GM13977 (cell line): ENCODE results near the gene RHBDD1.

Source experiments
- DNase-seq: peaks from one replicate; pipeline ENCODE4 v3.0.0; 2012; ENCODE audit warnings: low spot score
- in situ Hi-C: fragments of 300-500 bp; cut with MboI; formaldehyde crosslinking; loops from one replicate; pipeline ENCODE4 v1.12.0; 2022; ENCODE audit warnings: low sequenced_read_pairs, low pct_unique_long_range_greater_than_20kb, mixed read lengths, inconsistent platforms; ENCODE audit not compliant: unreplicated experiment
- TF ChIP-seq, protein P1 (sequence below): IDR thresholded peaks from 2 replicates; pipeline ENCODE4 v1.5.1; 2012; ENCODE audit warnings: mild to moderate bottlenecking, control low read depth; ENCODE audit not compliant: insufficient read depth; ENCODE audit errors: extremely low read depth, missing control alignments

Gene RHBDD1

DNA sequence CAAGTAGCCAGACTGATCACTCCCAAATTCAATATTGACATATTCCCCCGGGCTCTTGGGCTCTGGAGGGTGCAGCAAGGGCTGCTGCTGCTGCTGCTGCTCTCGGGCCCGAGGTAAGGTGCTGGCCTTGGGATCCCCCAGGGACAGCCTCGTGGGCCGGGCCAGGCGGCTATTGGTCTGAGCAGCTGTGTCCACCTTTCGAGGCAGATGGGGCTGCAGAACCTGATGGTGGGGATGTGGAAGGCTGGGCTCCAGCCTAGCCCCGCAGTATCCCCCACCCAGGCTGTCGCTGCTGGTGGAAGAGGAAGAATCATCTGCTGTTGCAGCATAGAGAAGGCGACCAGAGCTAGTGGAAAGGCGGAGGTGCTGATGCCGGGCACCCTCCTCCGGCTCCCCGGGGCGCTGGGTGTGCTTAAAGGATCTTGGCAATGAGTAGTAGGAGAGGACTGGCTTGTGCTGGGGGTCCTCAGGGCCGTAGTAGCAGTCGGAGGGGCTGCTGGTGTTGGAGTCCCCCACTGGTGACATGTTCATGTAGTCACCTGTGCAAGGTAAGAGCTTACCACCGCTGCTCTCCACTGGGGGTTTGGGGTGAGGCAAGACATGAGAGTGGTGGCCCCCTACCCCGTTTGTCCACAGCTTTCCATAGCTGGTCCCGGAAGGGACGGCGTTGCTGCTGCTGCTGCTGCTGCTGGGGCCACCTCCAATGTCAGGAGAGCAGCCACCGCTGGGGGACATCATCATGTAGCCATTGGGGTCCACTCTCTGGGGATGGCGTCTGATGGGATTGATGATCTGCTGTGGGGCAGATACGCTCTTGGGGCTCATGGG, 39.6 kb upstream of the RHBDD1 start:
- DNase-seq, result no peak
- in situ Hi-C loops, result no loop called here
- TF ChIP-seq, protein P1, sequence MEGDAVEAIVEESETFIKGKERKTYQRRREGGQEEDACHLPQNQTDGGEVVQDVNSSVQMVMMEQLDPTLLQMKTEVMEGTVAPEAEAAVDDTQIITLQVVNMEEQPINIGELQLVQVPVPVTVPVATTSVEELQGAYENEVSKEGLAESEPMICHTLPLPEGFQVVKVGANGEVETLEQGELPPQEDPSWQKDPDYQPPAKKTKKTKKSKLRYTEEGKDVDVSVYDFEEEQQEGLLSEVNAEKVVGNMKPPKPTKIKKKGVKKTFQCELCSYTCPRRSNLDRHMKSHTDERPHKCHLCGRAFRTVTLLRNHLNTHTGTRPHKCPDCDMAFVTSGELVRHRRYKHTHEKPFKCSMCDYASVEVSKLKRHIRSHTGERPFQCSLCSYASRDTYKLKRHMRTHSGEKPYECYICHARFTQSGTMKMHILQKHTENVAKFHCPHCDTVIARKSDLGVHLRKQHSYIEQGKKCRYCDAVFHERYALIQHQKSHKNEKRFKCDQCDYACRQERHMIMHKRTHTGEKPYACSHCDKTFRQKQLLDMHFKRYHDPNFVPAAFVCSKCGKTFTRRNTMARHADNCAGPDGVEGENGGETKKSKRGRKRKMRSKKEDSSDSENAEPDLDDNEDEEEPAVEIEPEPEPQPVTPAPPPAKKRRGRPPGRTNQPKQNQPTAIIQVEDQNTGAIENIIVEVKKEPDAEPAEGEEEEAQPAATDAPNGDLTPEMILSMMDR, result no peak

DNA sequence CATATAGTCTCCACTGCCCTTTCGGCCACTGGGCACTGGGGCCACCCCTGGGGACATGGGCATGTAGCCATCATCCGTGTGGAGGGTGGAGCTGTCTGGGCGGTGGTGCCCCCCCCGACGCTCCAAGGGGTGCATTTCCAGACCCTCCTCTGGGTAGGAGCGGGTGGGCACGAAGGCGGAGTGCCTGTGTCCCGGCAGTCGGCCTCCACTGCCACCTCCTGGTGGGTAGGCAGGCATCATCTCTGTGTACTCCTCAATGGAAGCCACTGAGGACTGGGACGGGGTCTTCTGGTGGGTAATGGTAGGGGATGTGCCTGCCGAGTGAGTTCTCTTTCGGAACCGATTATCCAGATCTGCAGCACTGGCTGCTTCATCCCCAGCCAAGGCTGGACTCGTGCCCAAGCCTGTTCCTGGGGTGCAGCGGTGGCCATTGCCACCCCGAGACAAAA, 39.0 kb upstream of the RHBDD1 start:
- TF ChIP-seq, protein P1, result peak; percentile 45
- in situ Hi-C loops, result no loop called here
- peak; percentile 56 for DNase-seq

DNA sequence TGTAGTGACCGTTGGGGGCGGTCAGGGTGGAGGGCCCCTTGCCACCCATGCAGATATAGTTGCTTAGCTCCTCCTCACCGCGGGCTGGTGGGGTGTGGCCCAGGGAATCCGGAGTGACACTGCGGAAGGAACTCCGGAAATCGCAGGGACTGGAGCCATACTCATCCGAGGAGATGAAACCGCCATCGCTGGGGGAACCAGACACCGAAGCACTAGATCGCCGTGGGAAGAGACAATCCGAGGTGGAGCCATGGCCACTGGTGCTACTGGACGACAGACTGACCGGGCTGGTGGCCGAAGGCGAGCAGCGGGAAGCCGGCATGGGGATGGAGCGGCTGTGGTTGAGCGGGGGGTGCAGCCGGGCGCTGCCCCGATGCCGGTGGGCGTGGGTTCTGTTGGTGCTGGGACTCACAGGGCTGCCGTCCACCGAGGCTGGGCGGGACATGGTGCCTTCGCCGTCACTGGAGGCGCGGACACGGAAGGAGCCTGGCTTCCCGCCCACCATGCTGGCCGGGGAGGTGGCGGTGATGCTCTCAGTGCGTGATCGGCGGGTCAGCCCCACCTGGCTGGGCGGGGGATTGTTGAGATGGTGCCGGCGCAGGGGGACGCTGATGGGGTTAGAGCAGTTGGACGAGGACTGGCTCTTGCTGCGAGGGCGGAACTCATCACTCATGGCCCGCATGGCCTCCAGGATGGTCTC, 38.4 kb upstream of the RHBDD1 start:
- TF ChIP-seq, protein P1, result no peak
- in situ Hi-C loops, result no loop called here
- no peak for DNase-seq

DNA sequence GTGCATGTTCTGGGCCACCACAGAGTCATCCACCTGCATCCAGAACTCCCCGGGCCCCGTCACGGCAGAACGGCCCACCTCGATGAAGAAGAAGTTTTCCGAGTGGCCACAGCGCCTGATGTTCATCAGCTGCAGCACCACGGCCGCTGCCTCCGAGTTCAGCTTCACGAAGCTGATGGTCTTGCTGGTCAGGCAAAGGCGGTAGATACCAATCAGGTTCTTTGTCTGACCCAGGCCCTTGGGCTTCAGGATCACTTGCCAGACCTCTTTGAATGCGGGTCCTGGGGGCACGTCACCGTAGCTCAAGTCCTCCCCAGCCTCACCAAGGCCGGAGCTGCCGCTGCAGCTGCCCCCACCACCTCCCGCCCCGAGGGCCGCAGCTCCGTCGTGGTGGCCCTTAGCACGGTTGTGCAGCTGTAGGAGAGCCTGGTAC, 37.8 kb upstream of the RHBDD1 start:
- in situ Hi-C loops, result no loop called here
- DNase-seq, result no peak
- TF ChIP-seq, protein P1, result no peak

DNA sequence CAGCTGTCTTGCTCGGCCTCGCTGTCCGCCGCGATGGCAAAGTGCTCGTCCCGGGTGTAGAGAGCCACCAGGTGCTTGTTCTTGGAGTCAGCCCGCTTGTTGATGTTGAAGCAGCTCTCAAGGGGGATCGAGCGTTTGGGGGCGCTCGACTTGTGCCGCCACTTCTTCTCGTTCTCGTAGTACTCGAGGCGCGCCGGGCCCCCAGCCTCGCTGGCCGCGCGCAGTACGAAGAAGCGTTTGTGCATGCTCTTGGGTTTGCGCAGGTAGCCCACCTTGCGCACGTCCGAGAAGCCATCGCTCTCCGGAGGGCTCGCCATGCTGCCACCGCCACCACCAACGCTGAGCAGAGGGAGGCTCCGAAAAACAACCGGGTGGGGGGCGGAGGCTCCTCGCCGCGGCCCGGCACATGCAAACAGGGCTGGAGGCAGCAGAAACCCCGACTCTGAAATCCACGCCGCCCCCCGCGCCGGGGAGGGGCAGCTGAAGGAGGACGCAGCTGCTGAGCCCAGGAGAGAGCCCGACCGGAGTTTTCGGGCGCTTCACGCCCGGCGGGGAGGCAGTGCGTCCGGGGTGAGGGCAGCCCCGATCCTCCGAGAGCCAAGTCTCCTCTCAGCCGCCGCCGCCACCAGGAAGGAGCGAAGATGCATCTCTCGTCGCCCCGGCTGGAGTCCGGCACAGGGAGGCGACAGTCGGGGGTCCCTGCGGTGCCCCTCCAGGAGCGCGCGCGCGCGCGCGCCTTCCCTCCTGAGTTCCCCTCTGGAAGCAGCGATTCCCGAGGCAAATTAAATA, 37.2 kb upstream of the RHBDD1 start:
- in situ Hi-C loops, result no loop called here
- TF ChIP-seq, protein P1, result peak; percentile 47
- peak; percentile 85 for DNase-seq
